ENCODE measurements around the gene SNRPD2. TPM values are rescaled to one million over a fixed set of nuclear protein-coding genes. Genes with fewer than 3 reads are reported as not detected.

SNRPD2 gene
- total and polyA plus RNA-seq, 7 donors, result 205 to 368 (median 243) TPM

DNA sequence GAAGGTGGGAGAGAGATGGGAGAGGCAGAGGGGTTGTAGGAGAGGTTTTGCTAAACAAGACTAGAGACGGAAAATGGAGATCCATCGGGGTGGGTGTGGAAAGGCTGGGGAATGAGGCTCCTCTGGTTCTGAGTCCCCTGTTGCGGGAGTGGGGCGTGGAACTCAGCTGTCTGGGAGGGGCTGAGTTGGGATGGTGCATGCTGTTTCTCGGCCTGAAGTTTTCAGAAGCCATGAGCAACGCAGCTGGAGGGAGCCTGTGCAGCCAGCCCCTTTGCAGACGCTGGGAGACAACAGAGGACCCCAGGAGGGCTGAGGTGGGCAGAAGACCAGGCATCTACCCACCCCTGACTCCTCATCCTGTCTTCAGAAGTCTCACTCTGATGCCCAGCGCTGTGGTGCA lies 31.1 kb downstream of the SNRPD2 start:
- no peak for DNase-seq
- peaks cover 0 to 21% (median 1%) of the 10 kb centered on the region in 3 donors for H3K27me3 ChIP-seq (ENCODE audit: insufficient read depth in 3 of 3, low read length in 2 of 3)
- no peaks in the 10 kb centered on the region for H3K36me3 ChIP-seq (ENCODE audit: insufficient read depth in 1 of 2, low read depth in 1 of 2)
- TF ChIP-seq, protein P1, sequence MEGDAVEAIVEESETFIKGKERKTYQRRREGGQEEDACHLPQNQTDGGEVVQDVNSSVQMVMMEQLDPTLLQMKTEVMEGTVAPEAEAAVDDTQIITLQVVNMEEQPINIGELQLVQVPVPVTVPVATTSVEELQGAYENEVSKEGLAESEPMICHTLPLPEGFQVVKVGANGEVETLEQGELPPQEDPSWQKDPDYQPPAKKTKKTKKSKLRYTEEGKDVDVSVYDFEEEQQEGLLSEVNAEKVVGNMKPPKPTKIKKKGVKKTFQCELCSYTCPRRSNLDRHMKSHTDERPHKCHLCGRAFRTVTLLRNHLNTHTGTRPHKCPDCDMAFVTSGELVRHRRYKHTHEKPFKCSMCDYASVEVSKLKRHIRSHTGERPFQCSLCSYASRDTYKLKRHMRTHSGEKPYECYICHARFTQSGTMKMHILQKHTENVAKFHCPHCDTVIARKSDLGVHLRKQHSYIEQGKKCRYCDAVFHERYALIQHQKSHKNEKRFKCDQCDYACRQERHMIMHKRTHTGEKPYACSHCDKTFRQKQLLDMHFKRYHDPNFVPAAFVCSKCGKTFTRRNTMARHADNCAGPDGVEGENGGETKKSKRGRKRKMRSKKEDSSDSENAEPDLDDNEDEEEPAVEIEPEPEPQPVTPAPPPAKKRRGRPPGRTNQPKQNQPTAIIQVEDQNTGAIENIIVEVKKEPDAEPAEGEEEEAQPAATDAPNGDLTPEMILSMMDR (IDR thresholded peaks at IDR 0.05), result no peak
- H3K4me3 ChIP-seq, result no peak overlapping the region
- ATAC-seq, result no peak
- no peaks in the 10 kb centered on the region for H3K4me1 ChIP-seq
- WGBS, 3 donors, result 25 to 30% (median 26%) methylated on average over 7 to 8 of the region's 8 CpGs
- intact Hi-C loops (cut with DNase I), result no loop called here
- no peaks in the 10 kb centered on the region for H3K9me3 ChIP-seq
- H3K27ac ChIP-seq, result no peak overlapping the region

DNA sequence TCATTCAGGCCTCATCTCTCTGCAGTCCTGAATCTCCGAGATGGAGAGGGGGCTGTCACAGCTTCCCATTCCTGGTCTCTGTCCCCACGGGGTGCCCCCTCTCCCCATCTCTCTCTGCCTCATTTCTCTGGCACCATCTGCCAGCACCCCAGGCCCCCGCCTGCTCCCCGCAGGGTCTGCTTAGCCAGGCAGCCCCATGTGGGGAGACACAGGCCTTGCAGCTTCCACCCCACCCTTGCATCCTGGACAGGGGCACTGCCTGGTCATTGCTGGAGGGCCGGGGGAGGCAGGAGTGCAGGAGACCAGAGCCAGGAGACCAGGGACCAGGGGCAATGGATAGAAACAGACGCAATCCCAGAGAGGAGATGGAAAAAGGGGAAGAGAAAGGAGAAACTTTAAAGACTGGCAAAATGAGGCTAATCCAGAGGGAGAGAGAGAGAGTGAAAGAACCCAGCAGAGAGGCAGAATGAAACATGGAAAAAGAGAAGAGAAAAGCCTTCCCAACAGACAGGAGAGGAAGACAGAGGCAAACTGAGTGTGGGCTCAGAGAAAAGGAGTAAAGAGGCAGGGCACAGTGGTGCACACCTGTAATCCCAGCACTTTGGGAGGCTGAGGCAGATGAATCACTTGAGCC lies 32.5 kb downstream of the SNRPD2 start:
- H3K4me3 ChIP-seq, result no peak overlapping the region
- no peak for DNase-seq
- H3K9me3 ChIP-seq, result no peaks in the 10 kb centered on the region
- 66 to 71% (median 68%) methylated on average over 6 of the region's 6 CpGs for WGBS, 3 donors
- H3K36me3 ChIP-seq (ENCODE audit: insufficient read depth in 1 of 2, low read depth in 1 of 2), result no peaks in the 10 kb centered on the region
- TF ChIP-seq, protein P1 (IDR thresholded peaks at IDR 0.05), result no peak
- H3K27ac ChIP-seq, result no peak overlapping the region
- no peak for ATAC-seq
- peaks cover 0 to 15% (median 1%) of the 10 kb centered on the region in 3 donors for H3K27me3 ChIP-seq (ENCODE audit: insufficient read depth in 3 of 3, low read length in 2 of 3)
- H3K4me1 ChIP-seq, result no peaks in the 10 kb centered on the region
- intact Hi-C loops (cut with DNase I), result no loop called here

DNA sequence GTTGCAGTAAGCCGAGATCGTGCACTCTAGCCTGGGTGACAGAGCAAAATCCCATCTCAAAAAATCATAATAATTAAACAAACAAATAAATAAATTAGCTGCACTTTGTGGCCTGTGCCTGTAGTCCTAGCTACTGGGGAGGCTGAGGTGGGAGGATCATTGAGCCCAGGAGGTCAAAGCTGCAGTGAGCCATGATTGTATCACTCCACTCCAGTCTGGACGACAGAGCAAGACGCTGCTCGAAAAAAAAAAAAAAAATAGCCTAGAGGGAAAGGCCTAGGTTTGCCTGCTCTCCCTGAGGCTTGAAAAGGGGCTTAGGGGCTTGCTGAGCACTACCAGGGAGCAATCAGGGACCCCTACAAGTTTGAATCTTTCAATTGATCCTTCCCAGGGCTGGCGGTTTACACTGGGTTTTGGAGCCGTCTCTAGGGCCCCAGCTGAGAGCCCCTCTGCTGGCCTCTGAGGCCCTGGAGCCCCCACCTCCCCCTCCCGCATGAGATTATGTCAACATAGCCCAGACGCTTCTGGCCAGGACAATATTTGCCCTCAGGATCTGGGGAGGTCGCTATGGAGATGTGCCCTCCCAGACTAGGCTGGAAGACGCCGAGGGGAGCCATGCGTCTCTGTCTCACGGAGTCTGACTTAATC lies 34.1 kb downstream of the SNRPD2 start:
- WGBS, 3 donors, result 26 to 38% (median 35%) methylated on average over 14 of the region's 14 CpGs
- H3K4me1 ChIP-seq, result no peaks in the 10 kb centered on the region
- ATAC-seq (no peak), DNase-seq (no peak)
- H3K27me3 ChIP-seq (ENCODE audit: insufficient read depth in 3 of 3, low read length in 2 of 3), result peaks cover 0 to 11% (median 1%) of the 10 kb centered on the region in 3 donors
- TF ChIP-seq, protein P1 (IDR thresholded peaks at IDR 0.05), result no peak
- no peak overlapping the region for H3K4me3 ChIP-seq
- no peak overlapping the region for H3K27ac ChIP-seq
- intact Hi-C loops (cut with DNase I), result no loop called here
- H3K9me3 ChIP-seq, result no peaks in the 10 kb centered on the region
- no peaks in the 10 kb centered on the region for H3K36me3 ChIP-seq (ENCODE audit: insufficient read depth in 1 of 2, low read depth in 1 of 2)

DNA sequence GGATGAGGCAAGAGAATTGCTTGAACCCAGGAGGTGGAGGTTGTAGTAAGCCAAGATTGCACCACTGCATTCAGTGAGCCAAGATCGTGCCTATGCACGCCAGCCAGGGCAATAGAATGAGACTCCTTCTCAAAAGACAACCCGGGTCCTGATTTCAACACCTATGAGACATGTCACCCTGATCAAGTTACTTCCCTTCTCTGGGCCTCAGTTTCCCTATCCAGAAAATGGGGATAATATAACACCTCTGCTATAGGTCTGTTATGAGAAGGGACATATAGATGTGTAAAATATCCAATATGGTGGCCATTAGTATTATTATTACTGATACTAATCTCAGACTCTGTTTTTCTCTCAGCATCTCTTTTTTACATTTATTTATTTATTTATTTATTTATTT lies 36.7 kb downstream of the SNRPD2 start:
- intact Hi-C loops (cut with DNase I), result no loop called here
- Histone ChIP-seq H3K4me1 (no peaks in the 10 kb centered on the region), H3K27me3 (ENCODE audit: insufficient read depth in 3 of 3, low read length in 2 of 3) (peaks cover 0 to 15% (median 0%) of the 10 kb centered on the region in 3 donors), H3K9me3 (no peaks in the 10 kb centered on the region), H3K36me3 (ENCODE audit: insufficient read depth in 1 of 2, low read depth in 1 of 2) (no peaks in the 10 kb centered on the region), H3K27ac (no peak overlapping the region), H3K4me3 (no peak overlapping the region)
- DNase-seq (no peak), ATAC-seq (no peak)
- TF ChIP-seq, protein P1 (IDR thresholded peaks at IDR 0.05), result no peak
- WGBS, 3 donors, result 31 to 95% (median 59%) methylated on average over 3 of the region's 3 CpGs

Data from psoas muscle (tissue), 8 donors.